ENCODE results near the gene GINS3.

DNA sequence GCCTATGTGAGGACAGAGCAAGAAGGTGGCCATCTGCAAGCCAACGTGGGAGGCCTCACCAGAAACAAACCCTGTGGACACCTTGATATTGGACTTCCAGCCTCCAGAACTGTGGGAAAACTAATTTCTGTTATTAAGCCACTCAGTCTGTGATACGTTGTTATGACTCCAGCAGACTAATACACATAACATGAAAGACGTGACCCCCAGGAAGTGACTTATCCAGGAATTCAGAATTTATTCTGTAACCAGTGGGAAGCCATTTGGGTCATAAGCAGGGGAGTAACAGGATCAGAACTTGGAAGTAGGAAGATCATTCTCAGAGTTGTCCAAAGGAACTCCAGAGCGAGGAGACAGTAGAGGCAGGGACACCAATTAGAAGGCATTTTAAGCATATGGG is 12.5 kb upstream of the GINS3 start:
- TF ChIP-seq, protein P1, sequence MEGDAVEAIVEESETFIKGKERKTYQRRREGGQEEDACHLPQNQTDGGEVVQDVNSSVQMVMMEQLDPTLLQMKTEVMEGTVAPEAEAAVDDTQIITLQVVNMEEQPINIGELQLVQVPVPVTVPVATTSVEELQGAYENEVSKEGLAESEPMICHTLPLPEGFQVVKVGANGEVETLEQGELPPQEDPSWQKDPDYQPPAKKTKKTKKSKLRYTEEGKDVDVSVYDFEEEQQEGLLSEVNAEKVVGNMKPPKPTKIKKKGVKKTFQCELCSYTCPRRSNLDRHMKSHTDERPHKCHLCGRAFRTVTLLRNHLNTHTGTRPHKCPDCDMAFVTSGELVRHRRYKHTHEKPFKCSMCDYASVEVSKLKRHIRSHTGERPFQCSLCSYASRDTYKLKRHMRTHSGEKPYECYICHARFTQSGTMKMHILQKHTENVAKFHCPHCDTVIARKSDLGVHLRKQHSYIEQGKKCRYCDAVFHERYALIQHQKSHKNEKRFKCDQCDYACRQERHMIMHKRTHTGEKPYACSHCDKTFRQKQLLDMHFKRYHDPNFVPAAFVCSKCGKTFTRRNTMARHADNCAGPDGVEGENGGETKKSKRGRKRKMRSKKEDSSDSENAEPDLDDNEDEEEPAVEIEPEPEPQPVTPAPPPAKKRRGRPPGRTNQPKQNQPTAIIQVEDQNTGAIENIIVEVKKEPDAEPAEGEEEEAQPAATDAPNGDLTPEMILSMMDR (IDR thresholded peaks at IDR 0.05; ENCODE audit: low read depth, low read length): no peak
- TF ChIP-seq EZH2phosphoT487 (IDR thresholded peaks at IDR 0.05; ENCODE audit: low read depth): no peak

Data from OCI-LY3 (cell line).